Measurements from ENCODE around the gene LZTS3.
"Not testable (repeated sequence)": the region's sequence is repeated elsewhere in the genome, so short reads cannot be mapped to it uniquely, and the experiment has no call there.

Gene LZTS3

DNA sequence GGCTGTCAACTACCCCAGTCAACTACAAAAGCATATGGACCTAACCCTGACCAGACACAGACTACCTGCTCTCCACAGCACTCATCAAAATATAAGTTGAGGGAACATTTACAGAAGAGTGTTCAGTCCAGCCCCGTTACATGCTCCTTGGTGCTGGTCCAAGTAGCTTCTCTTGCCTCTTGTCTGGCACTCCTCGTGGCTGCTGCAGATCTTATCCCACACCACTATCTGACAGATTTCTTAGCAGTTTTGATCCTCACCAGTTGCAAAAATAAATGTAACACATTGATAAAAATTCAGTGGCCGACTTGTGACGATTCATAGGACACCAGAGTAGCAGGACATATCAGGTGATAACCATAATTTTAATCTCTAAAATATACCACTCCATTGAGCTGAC is 44.3 kb downstream of the LZTS3 start:
- Histone ChIP-seq H3K4me1 (ENCODE audit: control insufficient read depth in 1 of 2, insufficient read depth in 1 of 2, low read depth in 1 of 2, low read length in 1 of 2) (no peaks in the 10 kb centered on the region), H3K27me3 (no peaks in the 10 kb centered on the region), H3K27ac (no peak overlapping the region), H3K9me3 (no peaks in the 10 kb centered on the region), H3K4me3 (ENCODE audit: low read depth in 1 of 2, low read length in 1 of 2) (no peak overlapping the region), H3K36me3 (no peaks in the 10 kb centered on the region)
- TF ChIP-seq, protein P1, sequence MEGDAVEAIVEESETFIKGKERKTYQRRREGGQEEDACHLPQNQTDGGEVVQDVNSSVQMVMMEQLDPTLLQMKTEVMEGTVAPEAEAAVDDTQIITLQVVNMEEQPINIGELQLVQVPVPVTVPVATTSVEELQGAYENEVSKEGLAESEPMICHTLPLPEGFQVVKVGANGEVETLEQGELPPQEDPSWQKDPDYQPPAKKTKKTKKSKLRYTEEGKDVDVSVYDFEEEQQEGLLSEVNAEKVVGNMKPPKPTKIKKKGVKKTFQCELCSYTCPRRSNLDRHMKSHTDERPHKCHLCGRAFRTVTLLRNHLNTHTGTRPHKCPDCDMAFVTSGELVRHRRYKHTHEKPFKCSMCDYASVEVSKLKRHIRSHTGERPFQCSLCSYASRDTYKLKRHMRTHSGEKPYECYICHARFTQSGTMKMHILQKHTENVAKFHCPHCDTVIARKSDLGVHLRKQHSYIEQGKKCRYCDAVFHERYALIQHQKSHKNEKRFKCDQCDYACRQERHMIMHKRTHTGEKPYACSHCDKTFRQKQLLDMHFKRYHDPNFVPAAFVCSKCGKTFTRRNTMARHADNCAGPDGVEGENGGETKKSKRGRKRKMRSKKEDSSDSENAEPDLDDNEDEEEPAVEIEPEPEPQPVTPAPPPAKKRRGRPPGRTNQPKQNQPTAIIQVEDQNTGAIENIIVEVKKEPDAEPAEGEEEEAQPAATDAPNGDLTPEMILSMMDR (IDR thresholded peaks at IDR 0.05): no peak

DNA sequence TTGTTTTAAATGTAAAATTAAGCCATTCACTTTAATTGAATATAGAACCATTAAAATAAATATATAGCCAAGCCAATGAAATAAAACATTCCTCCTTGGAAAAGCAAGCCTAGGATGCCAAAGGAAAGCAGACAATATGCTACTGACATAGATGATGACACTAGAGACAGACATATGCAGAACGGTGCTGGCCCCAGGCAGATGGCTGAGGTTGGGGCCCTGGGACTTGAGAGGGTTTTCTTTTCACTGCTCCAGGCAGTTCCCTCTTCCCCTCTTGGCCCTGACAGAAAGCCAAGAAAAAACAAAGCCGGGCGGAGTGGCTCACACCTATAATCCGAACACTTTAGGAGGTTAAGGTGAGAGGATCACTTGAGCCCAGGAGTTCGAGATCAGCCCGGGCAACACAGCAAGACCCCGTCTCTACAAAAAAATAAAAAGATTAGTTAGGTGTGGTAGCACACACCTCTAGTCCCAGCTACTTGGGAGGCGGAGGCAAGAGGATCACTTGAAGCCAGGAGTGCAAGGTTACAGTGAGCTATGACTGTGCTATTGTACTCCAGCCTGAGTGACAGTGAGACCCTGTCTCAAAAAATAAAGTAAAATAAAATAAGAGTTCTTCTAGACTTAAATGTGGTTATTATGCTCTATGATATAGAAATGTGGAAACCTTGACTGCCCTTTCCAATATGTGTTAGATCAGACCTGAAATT is 44.9 kb downstream of the LZTS3 start:
- Histone ChIP-seq H3K27me3 (no peaks in the 10 kb centered on the region), H3K9me3 (no peaks in the 10 kb centered on the region), H3K36me3 (peaks cover 2% of the 10 kb centered on the region), H3K27ac (no peak overlapping the region), H3K4me3 (ENCODE audit: low read depth in 1 of 2, low read length in 1 of 2) (no peak overlapping the region), H3K4me1 (ENCODE audit: control insufficient read depth in 1 of 2, insufficient read depth in 1 of 2, low read depth in 1 of 2, low read length in 1 of 2) (no peaks in the 10 kb centered on the region)
- TF ChIP-seq, protein P1 (IDR thresholded peaks at IDR 0.05): no peak

DNA sequence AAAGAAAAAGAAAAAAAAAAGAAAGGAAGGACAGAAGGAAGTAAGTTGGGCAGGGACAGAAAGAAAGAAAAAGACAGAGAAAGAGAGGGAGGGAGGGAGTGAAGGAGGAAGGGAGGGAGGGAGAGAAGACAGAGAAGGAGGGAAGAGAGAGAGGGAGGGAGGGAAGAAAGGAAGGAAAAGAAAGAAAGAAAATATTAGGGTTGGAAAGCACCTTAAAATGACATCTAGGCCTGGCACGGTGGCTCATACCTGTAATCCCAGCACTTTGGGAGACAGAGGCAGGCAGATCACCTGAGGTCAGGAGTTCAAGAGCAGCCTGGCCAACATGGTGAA is 46.9 kb downstream of the LZTS3 start:
- Histone ChIP-seq H3K27me3 (no peaks in the 10 kb centered on the region), H3K4me1 (ENCODE audit: control insufficient read depth in 1 of 2, insufficient read depth in 1 of 2, low read depth in 1 of 2, low read length in 1 of 2) (no peaks in the 10 kb centered on the region), H3K4me3 (ENCODE audit: low read depth in 1 of 2, low read length in 1 of 2) (no peak overlapping the region), H3K9me3 (no peaks in the 10 kb centered on the region), H3K36me3 (peaks cover 20% of the 10 kb centered on the region), H3K27ac (no peak overlapping the region)
- TF ChIP-seq, protein P1 (IDR thresholded peaks at IDR 0.05): no peak

DNA sequence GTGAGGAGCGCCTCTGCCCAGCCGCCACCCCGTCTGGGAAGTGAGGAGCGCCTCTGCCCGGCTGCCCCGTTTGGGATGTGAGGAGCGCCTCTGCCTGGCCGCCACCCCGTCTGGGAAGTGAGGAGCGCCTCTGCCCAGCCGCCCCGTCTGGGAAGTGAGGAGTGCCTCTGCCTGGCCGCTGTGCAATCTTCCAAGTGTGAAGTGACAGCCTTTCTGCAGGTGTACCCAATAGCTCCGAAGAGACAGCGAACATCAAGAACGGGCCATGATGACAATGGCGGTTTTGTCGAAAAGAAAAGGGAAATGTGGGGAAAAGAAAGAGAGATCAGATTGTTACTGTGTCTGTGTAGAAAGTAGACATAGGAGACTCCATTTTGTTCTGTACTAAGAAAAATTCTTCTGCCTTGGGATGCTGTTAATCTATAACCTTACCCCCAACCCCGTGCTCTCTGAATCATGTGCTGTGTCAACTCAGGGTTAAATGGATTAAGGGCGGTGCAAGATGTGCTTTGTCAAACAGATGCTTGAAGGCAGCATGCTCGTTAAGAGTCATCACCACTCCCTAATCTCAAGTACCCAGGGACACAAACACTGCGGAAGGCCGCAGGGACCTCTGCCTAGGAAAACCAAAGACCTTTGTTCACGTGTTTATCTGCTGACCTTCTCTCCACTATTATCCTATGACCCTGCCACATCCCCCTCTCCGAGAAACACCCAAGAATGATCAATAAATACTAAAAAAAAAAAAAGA is 47.4 kb downstream of the LZTS3 start:
- H3K4me3 ChIP-seq (ENCODE audit: low read depth in 1 of 2, low read length in 1 of 2); H3K27ac ChIP-seq; H3K4me1 ChIP-seq (ENCODE audit: control insufficient read depth in 1 of 2, insufficient read depth in 1 of 2, low read depth in 1 of 2, low read length in 1 of 2); H3K27me3 ChIP-seq; H3K9me3 ChIP-seq: not testable (repeated sequence)
- H3K36me3 ChIP-seq: peaks cover 25% of the 10 kb centered on the region

DNA sequence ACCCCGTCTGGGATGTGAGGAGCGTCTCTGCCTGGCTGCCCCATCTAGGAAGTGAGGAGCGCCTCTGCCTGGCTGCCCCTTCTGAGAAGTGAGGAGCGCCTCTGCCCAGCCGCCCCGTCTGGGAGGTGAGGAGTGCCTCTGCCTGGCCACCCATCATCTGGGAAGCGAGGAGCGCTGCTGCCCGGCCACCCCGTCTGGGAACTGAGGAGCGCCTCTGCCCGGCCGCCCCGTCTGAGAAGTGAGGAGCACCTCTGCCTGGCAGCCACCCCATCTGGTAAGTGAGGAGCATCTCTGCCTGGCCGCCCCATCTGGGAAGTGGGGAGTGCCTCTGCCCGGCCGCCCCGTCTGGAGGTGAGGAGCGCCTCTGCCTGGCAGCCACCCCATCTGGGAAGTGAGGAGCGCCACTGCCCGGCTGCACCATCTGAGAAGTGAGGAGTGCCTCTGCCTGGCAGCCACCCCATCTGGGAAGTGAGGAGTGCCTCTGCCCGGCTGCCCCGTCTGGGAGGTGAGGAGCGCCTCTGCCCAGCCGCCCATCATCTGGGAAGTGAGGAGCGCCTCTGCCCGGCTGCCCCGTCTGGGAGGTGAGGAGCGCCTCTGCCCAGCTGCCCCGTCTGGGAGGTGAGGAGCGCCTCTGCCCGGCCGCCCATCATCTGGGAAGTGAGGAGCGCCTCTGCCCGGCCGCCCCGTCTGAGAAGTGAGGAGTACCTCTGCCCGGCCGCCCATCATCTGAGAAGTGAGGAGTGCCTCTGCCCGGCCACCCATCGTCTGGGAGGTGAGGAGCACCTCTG is 48.4 kb downstream of the LZTS3 start:
- not testable (repeated sequence) for H3K27me3 ChIP-seq; H3K27ac ChIP-seq; H3K4me3 ChIP-seq (ENCODE audit: low read depth in 1 of 2, low read length in 1 of 2); H3K4me1 ChIP-seq (ENCODE audit: control insufficient read depth in 1 of 2, insufficient read depth in 1 of 2, low read depth in 1 of 2, low read length in 1 of 2); H3K9me3 ChIP-seq
- H3K36me3 ChIP-seq: peaks cover 29% of the 10 kb centered on the region

DNA sequence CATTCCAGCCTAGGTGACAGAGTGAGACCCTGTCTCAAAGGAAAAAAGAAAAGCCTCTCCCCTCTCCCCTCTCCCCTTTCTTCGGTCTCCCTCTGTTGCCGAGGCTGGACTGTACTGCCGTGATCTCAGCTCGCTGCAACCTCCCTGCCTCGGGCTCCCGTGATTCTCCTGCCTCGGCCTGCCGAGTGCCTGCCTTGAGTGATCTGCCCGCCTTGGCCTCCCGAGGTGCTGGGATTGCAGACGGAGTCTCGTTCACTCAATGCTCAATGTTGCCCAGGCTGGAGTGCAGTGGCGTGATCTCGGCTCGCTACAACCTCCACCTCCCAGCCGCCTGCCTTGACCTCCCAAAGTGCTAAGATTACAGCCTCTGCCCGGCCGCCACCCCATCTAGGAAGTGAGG is 49.2 kb downstream of the LZTS3 start:
- H3K27me3 ChIP-seq; H3K27ac ChIP-seq; H3K4me1 ChIP-seq (ENCODE audit: control insufficient read depth in 1 of 2, insufficient read depth in 1 of 2, low read depth in 1 of 2, low read length in 1 of 2); H3K9me3 ChIP-seq; H3K4me3 ChIP-seq (ENCODE audit: low read depth in 1 of 2, low read length in 1 of 2): not testable (repeated sequence)
- peaks cover 37% of the 10 kb centered on the region for H3K36me3 ChIP-seq

DNA sequence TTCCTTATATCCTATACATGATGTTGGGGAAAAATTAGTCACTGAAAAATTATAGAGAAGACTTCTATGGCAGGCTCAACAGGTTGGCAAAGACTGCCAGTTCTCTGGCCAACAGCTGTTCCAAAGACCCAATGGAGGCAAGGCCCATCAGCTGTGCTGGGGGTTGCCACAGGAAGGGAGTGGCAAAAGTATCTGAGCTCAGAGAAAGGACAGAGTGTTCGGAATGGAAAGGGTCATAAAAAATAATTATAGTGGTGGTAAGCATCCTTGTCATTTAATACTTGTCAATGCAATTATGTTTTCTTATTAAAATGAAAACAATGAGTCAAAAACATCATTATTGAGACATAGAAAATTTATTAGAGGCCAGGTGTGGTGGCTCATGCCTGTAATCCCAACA is 49.8 kb downstream of the LZTS3 start:
- Histone ChIP-seq H3K27ac (no peak overlapping the region), H3K9me3 (no peaks in the 10 kb centered on the region), H3K27me3 (no peaks in the 10 kb centered on the region), H3K4me3 (ENCODE audit: low read depth in 1 of 2, low read length in 1 of 2) (no peak overlapping the region), H3K36me3 (peaks cover 40% of the 10 kb centered on the region), H3K4me1 (ENCODE audit: control insufficient read depth in 1 of 2, insufficient read depth in 1 of 2, low read depth in 1 of 2, low read length in 1 of 2) (no peaks in the 10 kb centered on the region)
- TF ChIP-seq, protein P1 (IDR thresholded peaks at IDR 0.05): no peak
